ENCODE results near the gene NACC2.

Gene NACC2

DNA sequence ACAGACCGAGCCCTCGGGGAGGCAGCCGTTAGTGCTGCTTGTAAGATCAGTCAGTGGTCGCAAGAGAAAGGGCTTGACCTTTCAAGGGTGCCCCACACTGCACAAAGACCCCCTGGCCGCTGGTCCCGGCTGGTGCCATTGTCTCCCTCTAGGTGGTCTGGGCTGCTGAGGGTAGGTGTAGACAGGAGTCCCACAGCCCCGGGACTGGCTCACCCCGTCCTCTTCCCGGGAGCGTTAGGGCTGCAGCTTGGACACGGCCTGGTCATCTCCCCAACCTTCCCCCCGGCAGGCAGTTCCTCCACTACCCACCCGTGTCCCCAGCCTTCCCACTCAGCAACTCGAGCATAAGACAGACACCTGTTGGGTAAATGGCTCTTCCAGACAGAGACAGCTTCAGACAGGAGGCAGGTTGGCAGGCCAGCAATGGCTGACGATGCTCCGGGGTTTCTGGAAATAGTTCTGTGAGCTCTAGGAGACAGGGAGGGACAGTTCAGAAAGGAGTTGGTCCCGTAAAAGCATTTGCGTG, 38.9 kb upstream of the NACC2 start:
- TF ChIP-seq, protein P1, sequence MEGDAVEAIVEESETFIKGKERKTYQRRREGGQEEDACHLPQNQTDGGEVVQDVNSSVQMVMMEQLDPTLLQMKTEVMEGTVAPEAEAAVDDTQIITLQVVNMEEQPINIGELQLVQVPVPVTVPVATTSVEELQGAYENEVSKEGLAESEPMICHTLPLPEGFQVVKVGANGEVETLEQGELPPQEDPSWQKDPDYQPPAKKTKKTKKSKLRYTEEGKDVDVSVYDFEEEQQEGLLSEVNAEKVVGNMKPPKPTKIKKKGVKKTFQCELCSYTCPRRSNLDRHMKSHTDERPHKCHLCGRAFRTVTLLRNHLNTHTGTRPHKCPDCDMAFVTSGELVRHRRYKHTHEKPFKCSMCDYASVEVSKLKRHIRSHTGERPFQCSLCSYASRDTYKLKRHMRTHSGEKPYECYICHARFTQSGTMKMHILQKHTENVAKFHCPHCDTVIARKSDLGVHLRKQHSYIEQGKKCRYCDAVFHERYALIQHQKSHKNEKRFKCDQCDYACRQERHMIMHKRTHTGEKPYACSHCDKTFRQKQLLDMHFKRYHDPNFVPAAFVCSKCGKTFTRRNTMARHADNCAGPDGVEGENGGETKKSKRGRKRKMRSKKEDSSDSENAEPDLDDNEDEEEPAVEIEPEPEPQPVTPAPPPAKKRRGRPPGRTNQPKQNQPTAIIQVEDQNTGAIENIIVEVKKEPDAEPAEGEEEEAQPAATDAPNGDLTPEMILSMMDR (IDR thresholded peaks at IDR 0.05; ENCODE audit: insufficient read depth, low read depth, low read length, missing control alignments), result no peak

DNA sequence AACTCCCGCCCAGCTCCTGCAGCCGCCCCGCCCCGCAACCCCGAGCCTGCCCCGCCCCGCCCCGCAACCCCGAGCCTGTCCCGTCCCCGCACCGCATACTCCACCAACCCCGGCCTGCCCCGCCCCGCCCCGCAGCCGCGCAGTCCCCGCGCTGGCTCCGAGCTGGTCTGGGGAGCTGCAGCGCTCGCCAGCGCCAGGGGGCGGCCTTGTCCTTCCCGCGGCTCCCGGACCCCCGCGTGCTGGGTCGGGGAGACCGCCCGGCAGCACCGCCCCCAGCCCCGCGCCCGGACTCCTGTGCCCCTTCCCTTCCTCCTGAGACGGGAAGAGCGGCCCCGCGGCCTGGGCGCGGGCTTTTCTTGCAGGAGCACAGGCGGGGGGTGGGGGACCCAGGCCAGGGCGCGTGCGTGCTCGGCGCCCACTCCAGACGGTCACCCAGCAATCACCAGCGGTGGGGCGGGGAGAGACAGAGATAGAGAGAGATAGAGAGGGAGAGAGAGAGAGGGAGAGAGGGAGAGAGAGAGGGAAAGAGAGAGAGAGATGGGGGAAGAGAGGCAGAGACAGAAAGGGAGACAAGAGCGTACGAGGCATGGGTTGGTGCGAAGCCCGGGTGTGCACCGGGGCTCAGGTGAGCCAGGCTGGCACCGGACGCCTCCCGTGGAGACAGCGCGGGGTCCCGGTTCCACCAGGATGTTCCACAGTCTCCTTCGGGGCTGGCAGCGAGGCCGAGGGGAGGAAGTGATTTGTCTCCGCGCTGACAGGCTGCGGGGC, 38.3 kb upstream of the NACC2 start:
- peak; percentile 24 for DNase-seq (ENCODE audit: low read depth)
- TF ChIP-seq, protein P1 (IDR thresholded peaks at IDR 0.05; ENCODE audit: insufficient read depth, low read depth, low read length, missing control alignments), result peak; percentile 16
- H3K4me3 ChIP-seq (ENCODE audit: low read length), result no peak overlapping the region

More for the DNA sequence above, 38.9 kb upstream of the NACC2 start:
- no peak for DNase-seq (ENCODE audit: low read depth)
- H3K4me3 ChIP-seq (ENCODE audit: low read length), result no peak overlapping the region

DNA sequence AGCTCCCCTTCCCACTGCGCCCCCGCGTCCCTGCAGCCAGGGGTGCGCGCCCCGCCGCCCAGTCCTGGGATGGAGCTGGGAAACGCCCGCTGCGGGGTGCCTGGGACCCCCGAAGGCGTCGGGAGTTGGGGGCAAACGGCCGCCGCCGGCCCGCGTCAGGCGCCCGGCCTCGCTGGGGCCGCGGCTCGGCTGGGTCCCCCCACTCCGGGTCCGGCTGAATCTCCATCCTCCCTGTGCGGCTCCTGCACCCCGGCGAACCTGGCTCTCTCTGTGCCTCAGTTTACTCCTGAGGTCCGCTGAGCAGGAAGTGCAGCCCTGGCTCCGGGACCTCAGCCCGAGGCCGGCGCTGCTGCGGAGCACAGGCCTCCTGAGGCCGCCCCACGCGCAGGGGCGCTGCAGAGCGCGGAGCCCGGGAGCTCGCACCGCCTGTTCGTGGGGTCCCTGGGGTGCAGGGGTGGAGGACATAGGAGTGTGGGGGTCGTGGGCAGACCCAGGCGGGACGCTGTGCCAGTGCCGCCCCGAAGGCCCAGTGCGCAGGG, 37.5 kb upstream of the NACC2 start:
- no peak overlapping the region for H3K4me3 ChIP-seq (ENCODE audit: low read length)
- TF ChIP-seq, protein P1 (IDR thresholded peaks at IDR 0.05; ENCODE audit: insufficient read depth, low read depth, low read length, missing control alignments), result no peak
- DNase-seq (ENCODE audit: low read depth), result no peak

DNA sequence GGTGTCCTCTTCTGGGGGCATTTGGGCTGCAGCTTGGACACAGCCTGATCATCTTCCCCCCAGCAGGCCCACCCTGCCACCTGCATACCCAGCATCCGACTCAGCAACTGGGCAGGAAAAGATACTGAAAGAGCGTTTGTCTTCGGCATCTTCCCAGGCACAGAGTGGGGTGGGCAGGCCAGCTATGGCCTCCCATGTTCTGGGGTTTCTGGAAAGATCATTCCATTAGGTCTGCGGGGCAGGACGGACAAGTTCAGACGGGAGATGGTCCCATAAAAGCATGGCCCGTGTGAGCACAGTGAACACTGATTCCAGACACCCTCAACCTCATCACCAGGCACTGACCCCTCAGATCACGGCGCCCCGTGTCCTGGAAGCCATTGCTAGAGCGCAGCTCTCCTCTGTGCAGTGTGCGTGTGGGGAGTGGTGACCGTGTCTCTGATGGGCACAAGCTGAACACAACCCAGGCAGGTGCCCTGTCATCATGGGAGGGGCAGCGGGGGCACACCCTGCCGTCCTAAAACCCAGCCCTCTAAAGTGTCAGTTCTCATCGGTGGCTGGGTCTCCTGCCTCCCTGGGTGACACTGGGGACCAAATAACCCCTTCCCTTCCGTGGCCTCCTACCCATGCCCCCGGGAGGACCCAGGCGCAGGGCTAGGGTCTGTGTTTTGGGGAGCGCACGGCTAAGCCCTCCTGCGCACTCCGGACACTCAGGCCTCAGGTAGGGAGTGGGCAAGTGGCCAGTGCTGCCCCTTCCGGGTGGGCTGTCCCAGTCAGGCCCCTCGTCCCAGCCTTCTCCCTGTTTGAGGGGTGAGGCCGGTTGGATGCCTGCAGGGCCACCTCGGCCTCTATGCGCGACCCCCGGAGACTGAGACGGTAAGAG, 36.8 kb upstream of the NACC2 start:
- TF ChIP-seq, protein P1 (IDR thresholded peaks at IDR 0.05; ENCODE audit: insufficient read depth, low read depth, low read length, missing control alignments), result no peak
- H3K4me3 ChIP-seq (ENCODE audit: low read length), result no peak overlapping the region
- no peak for DNase-seq (ENCODE audit: low read depth)

DNA sequence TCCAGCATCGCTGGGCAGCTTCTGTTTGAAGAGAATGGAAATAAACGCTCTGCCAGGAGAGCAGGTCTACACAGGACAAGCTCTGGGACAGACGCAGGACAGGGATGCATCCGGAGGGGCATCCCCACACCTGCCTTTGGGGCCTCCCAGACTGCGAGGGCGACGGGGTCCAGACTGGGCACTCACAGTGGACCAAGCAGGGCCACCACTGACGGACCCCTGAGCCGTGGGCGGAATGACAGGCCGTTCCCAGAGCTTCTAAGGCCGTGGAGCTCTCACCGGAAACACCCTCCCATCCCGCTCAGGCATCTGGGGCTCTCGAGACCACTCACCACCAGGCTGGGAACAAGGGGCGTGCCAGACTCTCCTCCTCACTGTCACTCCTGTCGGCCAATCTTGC, 34.1 kb upstream of the NACC2 start:
- no peak overlapping the region for H3K4me3 ChIP-seq (ENCODE audit: low read length)
- TF ChIP-seq, protein P1 (IDR thresholded peaks at IDR 0.05; ENCODE audit: insufficient read depth, low read depth, low read length, missing control alignments), result no peak
- DNase-seq (ENCODE audit: low read depth), result no peak

DNA sequence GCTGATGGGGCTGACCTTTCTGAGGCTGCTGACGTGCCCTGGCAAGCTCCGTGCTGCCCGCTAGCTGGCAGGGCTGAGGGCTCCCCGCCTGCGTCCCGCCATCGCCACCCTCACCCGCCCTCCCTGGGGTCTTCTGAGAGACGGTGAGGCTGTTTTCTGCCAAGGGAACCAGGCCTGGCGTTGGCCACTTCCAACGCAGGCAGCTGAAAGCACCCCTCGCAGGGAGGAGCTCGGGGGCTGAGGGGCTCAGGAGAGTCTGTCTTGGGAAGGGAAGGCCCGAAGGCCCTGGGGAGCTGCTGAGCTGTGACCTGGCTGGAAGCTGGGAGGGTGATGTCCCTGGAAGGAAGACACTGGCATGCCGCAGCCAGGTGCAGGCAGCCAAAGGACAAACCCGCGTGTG, 33.3 kb upstream of the NACC2 start:
- H3K4me3 ChIP-seq (ENCODE audit: low read length), result no peak overlapping the region
- no peak for DNase-seq (ENCODE audit: low read depth)
- TF ChIP-seq, protein P1 (IDR thresholded peaks at IDR 0.05; ENCODE audit: insufficient read depth, low read depth, low read length, missing control alignments), result no peak
